Natural killer cell (primary cell): ENCODE data around the gene IFITM1. TPM values are rescaled to one million over a fixed set of nuclear protein-coding genes. Genes with fewer than 3 reads are reported as not detected.
"Not testable (repeated sequence)": the region's sequence is repeated elsewhere in the genome, so short reads cannot be mapped to it uniquely, and the experiment has no call there.

Experiments used
- ATAC-seq, 3 donors: fragments of 150-1000 bp in 2 of 3; fragments of 200-7000 bp in 1 of 3; cut with Tn5 transposase; 1 replicate in 1 of 3; 2 replicates in 2 of 3; pipeline ENCODE4 v1.10.0; 2021; ENCODE audit warnings: mild to moderate bottlenecking in 2 of 3, moderate library complexity in 2 of 3
- DNase-seq, 2 donors: peaks; one replicate each; pipeline versions ENCODE4 v3.0.0 to v3.0.0-alpha.2; 2013 to 2021; ENCODE audit warnings: mixed read lengths in 1 of 2
- H3K27ac ChIP-seq: one replicate; pipeline ENCODE4 v1.5.1; 2013; ENCODE audit warnings: mild to moderate bottlenecking, low read length
- H3K27me3 ChIP-seq: one replicate; pipeline ENCODE4 v1.6.1; 2013; ENCODE audit warnings: low read length; ENCODE audit not compliant: control insufficient read depth, insufficient read depth
- H3K36me3 ChIP-seq: one replicate; pipeline ENCODE4 v1.6.1; 2013; ENCODE audit warnings: low read length; ENCODE audit not compliant: control insufficient read depth, insufficient read depth
- H3K4me1 ChIP-seq: one replicate; pipeline ENCODE4 v1.6.1; 2013; ENCODE audit warnings: low read length; ENCODE audit not compliant: control insufficient read depth, insufficient read depth
- H3K4me3 ChIP-seq: one replicate; pipeline ENCODE4 v1.5.1; 2013; ENCODE audit warnings: low read length
- H3K9me3 ChIP-seq: one replicate; pipeline ENCODE4 v1.6.1; 2013; ENCODE audit warnings: low read length; ENCODE audit not compliant: control insufficient read depth, insufficient read depth
- H3K27ac Mint-ChIP-seq, 2 donors: one replicate each; pipeline ENCODE4 v1.8.0; 2022; ENCODE audit warnings: mild to moderate bottlenecking in 2 of 2, mixed read lengths in 2 of 2, moderate library complexity in 1 of 2
- H3K27me3 Mint-ChIP-seq, 2 donors: one replicate each; pipeline ENCODE4 v1.8.0; 2022; ENCODE audit warnings: low read depth in 2 of 2, mixed read lengths in 2 of 2
- H3K36me3 Mint-ChIP-seq: one replicate; pipeline ENCODE4 v1.8.0; 2022; ENCODE audit warnings: mixed read lengths
- H3K4me1 Mint-ChIP-seq, 2 donors: one replicate each; pipeline ENCODE4 v1.8.0; 2022; ENCODE audit warnings: mixed read lengths in 2 of 2
- H3K4me3 Mint-ChIP-seq: one replicate; pipeline ENCODE4 v1.8.0; 2022; ENCODE audit warnings: mild to moderate bottlenecking, moderate library complexity, mixed read lengths
- H3K9me3 Mint-ChIP-seq, 2 donors: one replicate each; pipeline ENCODE4 v1.8.0; 2022; ENCODE audit warnings: mixed read lengths in 2 of 2
- WGBS: methylation state at CpG from one replicate; pipeline ENCODE4 v1.1.7; 2013; ENCODE audit warnings: missing lambda C conversion rate; ENCODE audit not compliant: insufficient coverage; 5-methylcytosine and 5-hydroxymethylcytosine counted together
- intact Hi-C: fragments of 100-400 bp; cut with micrococcal nuclease; formaldehyde crosslinking; loops from one replicate; pipeline ENCODE4 v1.14.2; 2022
- total RNA-seq, 4 donors: library from RNA; stranded (reverse); fragments of 120-200 nt in 1 of 4; gene quantifications; one replicate each; pipeline versions ENCODE4 v1.2.3 to v1.2.4, GENCODE V29; 2013 to 2022
- TF ChIP-seq, protein P1 (sequence below): fragments of 200-600 bp; IDR thresholded peaks from one replicate; pipeline ENCODE4 v1.8.0; 2022; ENCODE audit warnings: antibody characterized with exemption

IFITM1 gene
- total RNA-seq, 3 donors from 2014 or later (not counting 1 experiment from before 2014, with no cell fraction given): 540 to 809 (median 710) TPM

DNA sequence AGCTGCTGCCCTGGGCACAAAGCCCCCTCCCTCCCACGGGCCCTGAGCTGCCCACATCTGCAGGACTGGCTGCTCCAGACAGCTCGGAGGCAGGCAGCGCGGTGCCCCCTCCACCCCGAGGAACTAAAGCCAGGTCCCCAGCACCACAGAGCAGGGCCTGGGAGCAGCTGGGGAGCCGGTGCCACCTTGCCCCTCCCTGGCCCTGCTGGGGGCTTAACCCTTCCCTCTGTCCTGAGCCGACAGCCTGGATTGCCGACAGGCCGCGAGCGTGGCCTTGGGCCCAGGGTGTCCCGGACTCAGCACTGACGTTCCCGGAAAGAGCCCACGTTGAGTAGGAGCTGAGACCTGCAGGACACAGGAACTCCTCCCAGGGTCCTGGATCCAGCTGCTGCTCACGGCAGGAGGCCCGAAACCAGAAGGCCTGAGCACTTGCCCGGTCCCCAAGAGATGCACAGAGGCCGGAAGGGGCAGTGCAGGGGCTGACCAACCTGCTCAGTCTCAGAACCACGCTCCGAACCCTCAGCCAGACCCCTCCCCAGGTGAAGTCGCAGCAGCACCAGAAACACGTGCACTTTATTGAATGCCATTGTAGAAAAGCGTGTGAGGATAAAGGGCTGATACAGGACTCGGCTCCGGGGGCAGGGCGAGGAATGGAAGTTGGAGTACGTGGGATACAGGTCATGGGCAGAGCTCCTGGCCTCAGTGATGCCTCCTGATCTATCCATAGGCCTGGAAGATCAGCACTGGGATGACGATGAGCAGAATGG is 5.5 kb downstream of the IFITM1 start:
- peak overlapping the region; percentile 57 for H3K27ac ChIP-seq
- Mint-ChIP-seq H3K4me3 (peak overlapping the region; percentile 95), H3K4me1 (peaks cover 41 to 45% of the 10 kb centered on the region in 2 donors), H3K27ac (peak overlapping the region; percentile 95 to 96)
- H3K36me3 Mint-ChIP-seq, H3K9me3 Mint-ChIP-seq, H3K27me3 Mint-ChIP-seq, intact Hi-C loops, H3K9me3 ChIP-seq, H3K27me3 ChIP-seq: not testable (repeated sequence)
- 35% methylated on average over 19 of the region's 29 CpGs for WGBS
- peak overlapping the region; percentile 44 for H3K4me3 ChIP-seq
- peak in 1 of 2 donors; percentile 25 for DNase-seq
- peaks cover 18% of the 10 kb centered on the region for H3K36me3 ChIP-seq
- peaks cover 44% of the 10 kb centered on the region for H3K4me1 ChIP-seq
- ATAC-seq: peak; percentile 18 to 31 (median 28)

DNA sequence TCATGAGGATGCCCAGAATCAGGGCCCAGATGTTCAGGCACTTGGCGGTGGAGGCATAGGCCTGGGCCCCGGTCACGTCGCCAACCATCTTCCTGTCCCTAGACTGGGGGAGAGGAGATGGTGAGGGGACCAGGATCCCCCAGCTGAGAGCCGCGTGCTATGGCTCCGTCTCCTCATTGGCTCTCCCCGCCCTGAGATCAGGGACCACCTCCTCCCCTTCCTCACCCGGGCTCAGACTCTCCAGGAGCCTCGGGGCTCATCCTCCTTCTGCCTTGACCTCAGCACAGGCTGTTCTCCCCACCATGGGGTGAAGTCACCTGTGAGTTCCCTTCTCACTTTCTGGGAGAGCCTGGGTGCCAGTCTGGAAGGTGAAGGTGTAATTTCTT is 6.0 kb downstream of the IFITM1 start:
- ATAC-seq, DNase-seq, H3K27me3 Mint-ChIP-seq, H3K36me3 Mint-ChIP-seq, H3K9me3 Mint-ChIP-seq, H3K9me3 ChIP-seq, intact Hi-C loops, H3K27me3 ChIP-seq: not testable (repeated sequence)
- peak overlapping the region; percentile 44 for H3K4me3 ChIP-seq
- Mint-ChIP-seq H3K4me1 (peaks cover 44 to 48% of the 10 kb centered on the region in 2 donors), H3K4me3 (peak overlapping the region; percentile 95), H3K27ac (peak overlapping the region; percentile 95 to 96)
- no CpG with 5 or more reads among the region's 10 CpGs for WGBS
- peaks cover 44% of the 10 kb centered on the region for H3K4me1 ChIP-seq
- peak overlapping the region; percentile 56 for H3K27ac ChIP-seq
- H3K36me3 ChIP-seq: peaks cover 17% of the 10 kb centered on the region

DNA sequence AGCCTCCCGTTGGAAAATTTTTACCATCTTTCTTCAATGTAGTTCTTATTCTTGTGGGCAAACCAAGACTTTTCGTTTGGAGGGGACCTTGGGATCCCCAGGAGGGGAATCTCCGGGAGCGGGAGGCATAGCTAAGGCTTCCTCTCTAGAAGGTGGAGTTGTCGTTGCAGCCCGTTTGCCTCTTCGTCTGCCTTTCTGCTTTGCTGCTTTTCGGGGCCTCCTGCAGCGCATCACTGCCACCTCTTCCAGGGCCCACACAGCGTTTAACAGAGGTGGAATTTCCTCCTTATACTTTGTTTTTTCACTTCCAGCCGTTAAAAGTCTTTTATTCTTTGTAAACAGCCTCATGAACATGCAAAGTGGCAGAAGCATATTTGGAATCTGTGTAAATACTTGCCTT is 10.3 kb downstream of the IFITM1 start:
- Mint-ChIP-seq H3K9me3 (no peaks in the 10 kb centered on the region), H3K27ac (peak overlapping the region; percentile 19 to 55), H3K4me1 (peaks cover 47 to 60% of the 10 kb centered on the region in 2 donors), H3K4me3 (no peak overlapping the region), H3K36me3 (no peaks in the 10 kb centered on the region), H3K27me3 (no peaks in the 10 kb centered on the region)
- Histone ChIP-seq H3K27me3 (no peaks in the 10 kb centered on the region), H3K4me1 (peaks cover 63% of the 10 kb centered on the region), H3K4me3 (no peak overlapping the region), H3K27ac (no peak overlapping the region), H3K36me3 (no peaks in the 10 kb centered on the region), H3K9me3 (no peaks in the 10 kb centered on the region)
- TF ChIP-seq, protein P1, sequence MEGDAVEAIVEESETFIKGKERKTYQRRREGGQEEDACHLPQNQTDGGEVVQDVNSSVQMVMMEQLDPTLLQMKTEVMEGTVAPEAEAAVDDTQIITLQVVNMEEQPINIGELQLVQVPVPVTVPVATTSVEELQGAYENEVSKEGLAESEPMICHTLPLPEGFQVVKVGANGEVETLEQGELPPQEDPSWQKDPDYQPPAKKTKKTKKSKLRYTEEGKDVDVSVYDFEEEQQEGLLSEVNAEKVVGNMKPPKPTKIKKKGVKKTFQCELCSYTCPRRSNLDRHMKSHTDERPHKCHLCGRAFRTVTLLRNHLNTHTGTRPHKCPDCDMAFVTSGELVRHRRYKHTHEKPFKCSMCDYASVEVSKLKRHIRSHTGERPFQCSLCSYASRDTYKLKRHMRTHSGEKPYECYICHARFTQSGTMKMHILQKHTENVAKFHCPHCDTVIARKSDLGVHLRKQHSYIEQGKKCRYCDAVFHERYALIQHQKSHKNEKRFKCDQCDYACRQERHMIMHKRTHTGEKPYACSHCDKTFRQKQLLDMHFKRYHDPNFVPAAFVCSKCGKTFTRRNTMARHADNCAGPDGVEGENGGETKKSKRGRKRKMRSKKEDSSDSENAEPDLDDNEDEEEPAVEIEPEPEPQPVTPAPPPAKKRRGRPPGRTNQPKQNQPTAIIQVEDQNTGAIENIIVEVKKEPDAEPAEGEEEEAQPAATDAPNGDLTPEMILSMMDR: no peak
- intact Hi-C loops: no loop called here
- DNase-seq: no peak
- 84% methylated on average over 11 of the region's 11 CpGs for whole genome bisulfite sequencing
- ATAC-seq: no peak

DNA sequence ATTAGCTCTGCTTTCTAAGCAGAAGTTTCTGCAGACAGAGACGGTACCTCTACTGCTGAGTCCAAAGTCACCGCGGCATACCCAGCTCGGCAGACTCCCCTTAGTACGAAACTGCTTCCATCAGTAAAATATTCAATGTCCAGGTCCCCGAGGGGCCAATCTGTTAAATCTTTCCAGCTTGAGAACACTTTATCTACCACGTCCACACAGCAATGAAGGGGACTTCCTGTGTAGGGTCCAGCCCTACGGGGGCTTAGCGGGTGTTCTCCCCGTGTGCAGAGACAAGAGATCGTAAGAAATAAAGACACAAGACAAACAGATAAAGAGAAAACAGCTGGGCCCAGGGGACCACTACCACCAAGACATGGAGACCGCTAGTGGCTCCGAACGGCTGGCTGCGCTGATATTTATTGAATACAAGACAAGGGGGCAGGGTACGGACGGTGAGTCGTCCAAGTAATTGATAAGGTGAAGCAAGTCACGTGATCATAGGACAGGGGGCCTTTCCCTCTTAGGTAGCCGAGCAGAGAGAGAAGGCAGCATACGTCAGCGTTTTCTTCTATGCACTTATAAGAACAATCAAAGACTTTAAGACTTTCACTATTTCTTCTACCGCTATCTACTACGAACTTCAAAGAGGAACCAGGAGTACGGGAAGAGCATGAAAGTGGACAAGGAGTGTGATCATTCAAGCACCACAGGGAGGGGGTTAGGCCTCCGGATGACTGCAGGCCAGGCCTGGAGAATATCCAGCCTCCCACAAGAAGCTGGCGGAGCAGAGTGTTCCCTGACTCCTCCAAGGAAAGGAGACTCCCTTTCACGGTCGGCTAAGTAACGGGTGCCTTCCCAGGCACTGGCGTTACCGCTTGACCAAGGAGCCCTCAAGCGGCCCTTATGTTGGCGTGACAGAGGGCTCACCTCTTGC is 11.0 kb downstream of the IFITM1 start:
- peaks cover 64% of the 10 kb centered on the region for H3K4me1 ChIP-seq
- H3K9me3 ChIP-seq, H3K27me3 Mint-ChIP-seq, DNase-seq, H3K9me3 Mint-ChIP-seq, H3K36me3 ChIP-seq, H3K4me3 ChIP-seq, H3K4me3 Mint-ChIP-seq, intact Hi-C loops, H3K27ac ChIP-seq, ATAC-seq, H3K27me3 ChIP-seq, H3K36me3 Mint-ChIP-seq: not testable (repeated sequence)
- Mint-ChIP-seq H3K27ac (peak overlapping the region; percentile 19 to 55), H3K4me1 (peaks cover 47 to 61% of the 10 kb centered on the region in 2 donors)
- 79% methylated on average over 20 of the region's 34 CpGs for WGBS
